Activated CD4-positive, alpha-beta T cell treated with anti-CD3 and anti-CD28 coated beads for 36 hours (primary cell): ENCODE measurements around the gene UNC93A. TPM values are rescaled to one million over a fixed set of nuclear protein-coding genes. Genes with fewer than 3 reads are reported as not detected.
"Not testable (repeated sequence)": the region's sequence is repeated elsewhere in the genome, so short reads cannot be mapped to it uniquely, and the experiment has no call there.

Experiments used
- ATAC-seq: fragments of 200-7000 bp; cut with Tn5 transposase; one replicate; pipeline ENCODE4 v1.10.0; 2021; ENCODE audit warnings: mild to moderate bottlenecking, moderate library complexity
- CTCF ChIA-PET: fragments of 350-600 bp; sonication (Branson Sonifier 250); formaldehyde crosslinking; loops from one replicate; lab custom pipeline; 2021; ENCODE audit warnings: antibody characterized with exemption; lab: Charles Lee
- POLR2A ChIA-PET: fragments of 350-600 bp; sonication (Branson Sonifier 250); formaldehyde crosslinking; loops from one replicate; lab custom pipeline; 2021; ENCODE audit warnings: antibody characterized with exemption, inconsistent platforms; lab: Charles Lee
- DNase-seq: peaks from one replicate; pipeline ENCODE4 v3.0.0-alpha.2; 2020
- H3K27ac Mint-ChIP-seq: one replicate; pipeline ENCODE4 v1.8.0; 2021; ENCODE audit warnings: mixed read lengths
- H3K27me3 Mint-ChIP-seq: one replicate; pipeline ENCODE4 v1.8.0; 2021; ENCODE audit warnings: mixed read lengths
- H3K36me3 Mint-ChIP-seq: one replicate; pipeline ENCODE4 v1.8.0; 2021; ENCODE audit warnings: low read depth, mixed read lengths
- H3K4me1 Mint-ChIP-seq: one replicate; pipeline ENCODE4 v1.8.0; 2021; ENCODE audit warnings: mixed read lengths
- H3K4me3 Mint-ChIP-seq: one replicate; pipeline ENCODE4 v1.8.0; 2021; ENCODE audit warnings: mild to moderate bottlenecking, moderate library complexity, mixed read lengths
- H3K9me3 Mint-ChIP-seq: one replicate; pipeline ENCODE4 v1.8.0; 2021; ENCODE audit warnings: low read depth, mixed read lengths
- intact Hi-C, 2 experiments: fragments of 100-400 bp; cut with DNase I in 1 of 2; cut with micrococcal nuclease in 1 of 2; formaldehyde crosslinking; loops; one replicate each; pipeline versions ENCODE4 v1.14.2 to v1.15.1; 2022 to 2024; cut with DNase I, micrococcal nuclease
- total RNA-seq, 2 experiments: library from RNA; stranded (reverse); gene quantifications; one replicate each; pipeline ENCODE4 v1.2.3, GENCODE V29; 2021

The UNC93A gene
- total RNA-seq, result not detected

- H3K27ac Mint-ChIP-seq, result no peak within 1 kb of the TSS
- ChIA-PET CTCF (interaction anchor here (0.8 to 1.4 kb wide), 8 partner anchors 15 to 79 kb away, joined by 3 to 5 read pairs (median 3); no protein-coding TSS in a partner anchor), POLR2A (no interaction called here)
- DNase-seq (no peak), ATAC-seq (no peak)
- no peaks in the 10 kb centered on the region for H3K9me3 Mint-ChIP-seq
- intact Hi-C loops, result loop anchor here in 1 of 2 experiments (2.0 to 10.0 kb wide), 3 partner anchors 72 to 106 kb away; no protein-coding TSS in a partner anchor
- peaks cover 2% of the 10 kb centered on the region for H3K27me3 Mint-ChIP-seq
- no peaks in the 10 kb centered on the region for H3K36me3 Mint-ChIP-seq
- H3K4me1 Mint-ChIP-seq, result no peaks in the 10 kb centered on the region
- H3K4me3 Mint-ChIP-seq, result no peak within 1 kb of the TSS
These were observed at the start of gene UNC93A for GRCh38 chr6:167290786-167291622. TSS of gene UNC93A (plus strand) at chr6:167291315. CDS start at chr6:167291490, 175 bp downstream.

DNA sequence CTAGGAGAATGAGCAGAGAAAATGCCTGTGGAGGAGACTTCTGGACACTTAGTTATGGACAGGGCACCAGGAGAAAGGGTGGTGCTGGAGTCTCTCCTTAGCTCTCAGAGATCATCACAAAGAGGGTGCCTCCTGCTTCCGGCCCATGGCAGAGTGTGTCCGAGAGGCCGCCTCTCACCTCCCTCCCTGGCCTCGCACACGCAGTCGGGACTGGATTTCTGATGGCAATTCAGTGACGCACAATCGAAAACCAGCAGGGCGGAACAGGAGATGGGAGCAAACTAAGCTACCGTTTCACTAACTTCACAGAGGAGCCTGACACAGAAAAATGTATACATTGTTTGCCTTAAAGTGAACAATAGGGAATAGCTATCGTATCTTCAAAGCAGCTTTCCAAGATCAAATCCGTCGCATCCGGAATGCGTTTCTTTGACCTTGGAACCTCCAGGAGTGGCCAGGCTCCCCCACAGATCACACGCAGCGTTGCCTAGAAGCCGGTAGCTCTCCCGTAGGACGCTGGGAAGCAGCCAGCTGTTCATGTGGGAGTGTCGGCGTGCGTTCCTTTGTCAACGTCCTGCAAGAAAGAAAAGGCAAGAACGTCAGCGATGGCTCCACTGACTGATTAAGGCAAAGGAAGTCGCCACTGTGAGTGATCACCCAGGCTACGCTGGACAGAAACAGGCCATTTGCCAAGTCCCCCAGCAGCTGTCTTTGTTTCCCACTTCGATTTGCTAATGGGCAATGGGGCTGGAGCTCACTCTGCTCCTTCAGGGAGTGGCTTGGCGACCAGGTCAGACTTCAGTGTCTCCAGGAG lies 49.6 kb upstream of the UNC93A start:
- H3K4me3 Mint-ChIP-seq, H3K4me1 Mint-ChIP-seq, H3K27me3 Mint-ChIP-seq, ATAC-seq, H3K27ac Mint-ChIP-seq, DNase-seq, H3K36me3 Mint-ChIP-seq, CTCF ChIA-PET, H3K9me3 Mint-ChIP-seq, intact Hi-C loops, POLR2A ChIA-PET: not testable (repeated sequence)

DNA sequence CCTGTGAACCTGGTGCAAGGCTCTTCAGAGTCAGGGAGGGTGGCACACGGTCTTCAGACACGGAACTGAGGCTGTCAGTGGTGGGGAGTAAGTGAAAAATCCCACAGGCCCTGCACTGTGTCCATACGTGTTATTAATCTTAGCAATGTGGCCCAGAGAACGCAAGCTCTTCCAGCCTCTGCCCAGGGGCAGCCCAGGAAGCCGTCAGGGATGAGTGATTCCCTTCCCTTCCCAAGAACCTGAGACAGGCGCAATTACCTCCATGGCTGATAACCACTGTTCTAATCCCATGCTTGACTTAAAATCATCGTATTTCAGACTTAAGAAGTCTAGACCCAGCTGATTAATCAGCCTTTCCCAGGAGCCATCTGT lies 49.0 kb upstream of the UNC93A start:
- not testable (repeated sequence) for H3K4me1 Mint-ChIP-seq, H3K27me3 Mint-ChIP-seq

GRCh38 chr6:167242511-167243051 lies 48.5 kb upstream of the UNC93A start:
- ATAC-seq, H3K27ac Mint-ChIP-seq, intact Hi-C loops, H3K36me3 Mint-ChIP-seq, H3K9me3 Mint-ChIP-seq, H3K4me1 Mint-ChIP-seq, DNase-seq, POLR2A ChIA-PET, H3K27me3 Mint-ChIP-seq, H3K4me3 Mint-ChIP-seq, CTCF ChIA-PET: not testable (repeated sequence)

More for the DNA sequence above, 49.0 kb upstream of the UNC93A start:
- H3K9me3 Mint-ChIP-seq, DNase-seq, POLR2A ChIA-PET, intact Hi-C loops, H3K27ac Mint-ChIP-seq, ATAC-seq, CTCF ChIA-PET, H3K4me3 Mint-ChIP-seq, H3K36me3 Mint-ChIP-seq: not testable (repeated sequence)

DNA sequence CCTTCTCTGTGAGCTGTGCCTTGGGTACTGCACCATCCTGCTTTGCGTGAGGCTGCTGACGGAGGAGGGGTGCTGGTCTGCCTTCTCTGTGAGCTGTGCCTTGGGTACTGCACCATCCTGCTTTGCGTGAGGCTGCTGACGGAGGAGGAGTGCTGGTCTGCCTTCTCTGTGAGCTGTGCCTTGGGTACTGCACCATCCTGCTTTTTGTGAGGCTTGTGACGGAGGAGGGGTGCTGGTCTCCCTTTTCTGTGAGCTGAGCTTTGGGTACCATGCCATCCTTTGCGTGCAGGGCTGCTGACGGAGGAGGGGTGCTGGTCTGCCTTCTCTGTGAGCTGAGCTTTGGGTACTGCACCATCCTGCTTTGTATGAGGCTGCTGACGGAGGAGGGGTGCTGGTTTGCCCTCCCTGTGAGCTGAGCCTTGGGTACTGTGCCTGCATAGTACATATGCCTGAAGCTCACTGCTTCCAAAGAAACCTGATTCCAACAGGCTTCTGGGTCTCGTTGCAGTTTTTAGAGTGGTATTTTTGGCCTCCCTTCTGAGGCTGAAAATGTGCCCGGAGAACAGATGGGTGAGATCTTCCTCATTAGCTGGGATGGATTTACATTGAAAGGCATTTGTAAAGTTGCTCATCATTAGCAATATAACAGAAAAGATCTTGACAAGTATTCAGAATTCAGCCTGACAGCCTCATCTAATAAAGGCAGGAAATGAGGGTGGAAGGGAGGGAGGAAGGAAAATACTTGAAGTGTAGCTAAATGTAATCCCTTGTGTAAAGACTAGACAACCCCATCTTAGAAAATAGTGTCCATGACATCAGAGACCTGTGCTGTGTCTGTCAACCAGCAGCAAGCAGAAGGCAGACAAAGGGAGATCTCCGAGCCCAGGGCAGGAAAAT lies 46.8 kb upstream of the UNC93A start:
- ChIA-PET CTCF (interaction anchor here (0.5 kb wide), 1 partner anchor 445 kb away, joined by 3 read pairs; no protein-coding TSS in a partner anchor), POLR2A (interaction anchor here (0.8 kb wide), 1 partner anchor 487 kb away, joined by 4 read pairs; no protein-coding TSS in a partner anchor)
- DNase-seq, result no peak
- intact Hi-C loops, result no loop called here
- Mint-ChIP-seq H3K27ac (no peak overlapping the region), H3K36me3 (no peaks in the 10 kb centered on the region), H3K27me3 (peaks cover 6% of the 10 kb centered on the region), H3K9me3 (no peaks in the 10 kb centered on the region), H3K4me1 (no peaks in the 10 kb centered on the region), H3K4me3 (no peak overlapping the region)
- ATAC-seq, result no peak

GRCh38 chr6:167244991-167245390 lies 46.1 kb upstream of the UNC93A start:
- Mint-ChIP-seq H3K4me1 (no peaks in the 10 kb centered on the region), H3K36me3 (no peaks in the 10 kb centered on the region), H3K9me3 (no peaks in the 10 kb centered on the region), H3K4me3 (no peak overlapping the region), H3K27ac (no peak overlapping the region), H3K27me3 (peaks cover 6% of the 10 kb centered on the region)
- DNase-seq, result no peak
- intact Hi-C loops, result no loop called here
- CTCF ChIA-PET, result no interaction called here
- POLR2A ChIA-PET, result interaction anchor here (0.8 kb wide), 1 partner anchor 488 kb away, joined by 4 read pairs; no protein-coding TSS in a partner anchor
- no peak for ATAC-seq

- H3K36me3 Mint-ChIP-seq, result no peaks in the 10 kb centered on the region
- no peak overlapping the region for H3K4me3 Mint-ChIP-seq
- POLR2A ChIA-PET, result no interaction called here
- no peak overlapping the region for H3K27ac Mint-ChIP-seq
- intact Hi-C loops, result no loop called here
- H3K9me3 Mint-ChIP-seq, result no peaks in the 10 kb centered on the region
- DNase-seq (no peak), ATAC-seq (no peak)
- H3K27me3 Mint-ChIP-seq, result peaks cover 6% of the 10 kb centered on the region
- H3K4me1 Mint-ChIP-seq, result no peaks in the 10 kb centered on the region
- CTCF ChIA-PET, result no interaction called here
These were observed 45.5 kb upstream of the UNC93A start for GRCh38 chr6:167245591-167245990.

- H3K27ac Mint-ChIP-seq, result no peak overlapping the region
- H3K9me3 Mint-ChIP-seq, result no peaks in the 10 kb centered on the region
- peaks cover 2% of the 10 kb centered on the region for H3K27me3 Mint-ChIP-seq
- H3K4me1 Mint-ChIP-seq, result no peaks in the 10 kb centered on the region
- H3K4me3 Mint-ChIP-seq, result no peak overlapping the region
- intact Hi-C loops, result loop anchor here in 1 of 2 experiments (2.0 kb wide), 1 partner anchor 161 kb away; no protein-coding TSS in a partner anchor
- no peak for ATAC-seq
- H3K36me3 Mint-ChIP-seq, result no peaks in the 10 kb centered on the region
- DNase-seq, result no peak
- CTCF ChIA-PET, result interaction anchor here (1.2 kb wide), 1 partner anchor 478 kb away, joined by 4 read pairs; no protein-coding TSS in a partner anchor
- POLR2A ChIA-PET, result interaction anchor here (0.6 kb wide), 1 partner anchor 488 kb away, joined by 3 read pairs; no protein-coding TSS in a partner anchor
These were observed 43.1 kb upstream of the UNC93A start for GRCh38 chr6:167247814-167248595.

DNA sequence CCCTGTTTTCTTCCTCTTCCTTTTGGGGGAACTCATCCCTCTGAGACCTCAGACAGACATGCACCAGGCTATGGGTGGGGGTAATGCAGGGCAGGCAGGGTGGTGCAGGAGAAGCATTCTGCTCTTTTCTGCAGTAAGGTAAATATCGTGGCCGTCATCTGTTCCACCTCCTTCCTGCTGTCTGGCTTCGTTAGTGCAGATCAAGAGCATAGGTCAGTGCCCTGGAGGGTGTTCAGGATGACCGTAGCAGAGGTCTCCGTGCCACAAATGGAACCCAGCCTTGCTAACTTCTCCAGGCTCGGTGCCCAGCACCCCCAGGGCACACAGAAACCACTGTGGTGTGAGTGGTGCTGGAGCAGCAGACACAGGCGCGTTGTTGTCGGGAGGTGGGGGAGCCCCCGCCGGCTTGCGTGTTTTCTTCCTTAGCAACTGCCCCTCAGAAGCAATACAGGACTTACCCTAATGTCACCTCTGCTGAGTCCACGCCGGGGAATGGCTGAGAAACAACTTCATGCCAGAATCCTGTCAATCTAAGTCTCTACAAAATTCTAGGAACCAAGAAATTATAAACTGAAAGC lies 42.1 kb upstream of the UNC93A start:
- H3K4me1 Mint-ChIP-seq, H3K4me3 Mint-ChIP-seq, H3K27ac Mint-ChIP-seq, DNase-seq, H3K27me3 Mint-ChIP-seq, CTCF ChIA-PET, H3K36me3 Mint-ChIP-seq, ATAC-seq, H3K9me3 Mint-ChIP-seq, POLR2A ChIA-PET: not testable (repeated sequence)
- intact Hi-C loops, result loop anchor here in 1 of 2 experiments (2.0 kb wide), 1 partner anchor 160 kb away; no protein-coding TSS in a partner anchor

DNA sequence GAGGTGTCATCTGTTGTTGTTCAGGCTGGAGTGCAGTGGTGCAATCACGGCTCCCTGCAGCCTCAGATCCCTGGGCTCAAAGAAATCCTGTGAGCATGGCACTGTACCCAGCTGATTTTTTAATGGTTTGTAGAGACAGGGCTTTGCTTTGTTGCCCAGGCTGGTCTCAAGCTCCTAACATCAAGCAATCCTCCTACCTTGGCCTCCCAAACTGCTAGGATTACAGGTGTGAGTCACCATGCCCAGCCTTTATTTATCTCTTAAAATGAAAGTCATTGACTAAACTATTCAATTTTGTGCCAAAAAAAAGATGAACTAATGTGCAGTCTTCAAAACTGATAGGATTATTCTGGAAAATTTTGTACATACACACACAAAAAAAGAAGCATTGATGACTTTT lies 38.8 kb upstream of the UNC93A start:
- H3K36me3 Mint-ChIP-seq, result no peaks in the 10 kb centered on the region
- H3K4me3 Mint-ChIP-seq, result no peak overlapping the region
- H3K9me3 Mint-ChIP-seq, result peaks cover 3% of the 10 kb centered on the region
- intact Hi-C loops, result no loop called here
- H3K4me1 Mint-ChIP-seq, result no peaks in the 10 kb centered on the region
- ATAC-seq, result no peak
- DNase-seq, result no peak
- H3K27me3 Mint-ChIP-seq, result peaks cover 5% of the 10 kb centered on the region
- ChIA-PET POLR2A (no interaction called here), CTCF (no interaction called here)
- no peak overlapping the region for H3K27ac Mint-ChIP-seq
